GM23248 (cell line): ENCODE data around the gene PGAP6. TPM values are rescaled to one million over a fixed set of nuclear protein-coding genes. Genes with fewer than 3 reads are reported as not detected.
A peak's percentile ranks its signal among the peaks of the same experiment; 100 is the strongest.

Experiments
- DNase-seq: peaks from one replicate; pipeline ENCODE4 v3.0.0-alpha.2; 2015
- H2AFZ ChIP-seq: fragments of 200-600 bp; sonication (generic); 2 replicates; pipeline ENCODE4 v1.6.1; 2016; ENCODE audit warnings: antibody characterized with exemption
- H3F3A ChIP-seq: fragments of 200-600 bp; sonication (generic); 2 replicates; pipeline ENCODE4 v1.6.1; 2016; ENCODE audit warnings: mild to moderate bottlenecking, antibody characterized with exemption, mixed run types; ENCODE audit not compliant: insufficient read depth
- H3K27ac ChIP-seq: fragments of 200-600 bp; sonication (generic); 2 replicates; pipeline ENCODE4 v1.5.1; 2016; ENCODE audit warnings: mild to moderate bottlenecking
- H3K27me3 ChIP-seq: fragments of 200-600 bp; sonication (generic); replicated peaks from 2 replicates; pipeline ENCODE4 v1.6.1; 2016; ENCODE audit warnings: mild to moderate bottlenecking; ENCODE audit not compliant: insufficient read depth
- H3K36me3 ChIP-seq: fragments of 200-600 bp; sonication (generic); 2 replicates; pipeline ENCODE4 v1.6.1; 2016; ENCODE audit warnings: low read depth, mild to moderate bottlenecking
- H3K4me1 ChIP-seq: fragments of 200-600 bp; sonication (generic); 2 replicates; pipeline ENCODE4 v1.6.1; 2016; ENCODE audit warnings: mild to moderate bottlenecking; ENCODE audit not compliant: insufficient read depth
- H3K4me2 ChIP-seq: fragments of 200-600 bp; sonication (generic); one replicate; pipeline ENCODE4 v1.6.1; 2016; ENCODE audit warnings: mild to moderate bottlenecking; ENCODE audit not compliant: unreplicated experiment
- H3K4me3 ChIP-seq: fragments of 200-600 bp; sonication (generic); 2 replicates; pipeline ENCODE4 v1.5.1; 2016; ENCODE audit warnings: mild to moderate bottlenecking
- H3K79me2 ChIP-seq: fragments of 200-600 bp; sonication (generic); 2 replicates; pipeline ENCODE4 v1.6.1; 2016; ENCODE audit warnings: mild to moderate bottlenecking; ENCODE audit not compliant: insufficient read depth
- H3K9ac ChIP-seq: fragments of 200-600 bp; sonication (generic); 2 replicates; pipeline ENCODE4 v1.6.1; 2016; ENCODE audit warnings: mild to moderate bottlenecking
- H3K9me2 ChIP-seq: fragments of 200-600 bp; sonication (generic); 2 replicates; pipeline ENCODE4 v1.6.1; 2016; ENCODE audit warnings: mixed run types, mild to moderate bottlenecking, moderate library complexity; ENCODE audit not compliant: insufficient read depth
- H3K9me3 ChIP-seq: fragments of 200-600 bp; sonication (generic); one replicate; pipeline ENCODE4 v1.6.1; 2017; ENCODE audit warnings: low read depth
- H4K20me1 ChIP-seq: fragments of 200-600 bp; sonication (generic); 2 replicates; pipeline ENCODE4 v1.6.0; 2016; ENCODE audit not compliant: insufficient read depth
- EZH2 ChIP-seq: fragments of 200-600 bp; sonication (generic); IDR thresholded peaks from 2 replicates; pipeline ENCODE4 v1.6.1; 2018; ENCODE audit warnings: antibody characterized with exemption, mild to moderate bottlenecking; ENCODE audit not compliant: insufficient read depth, poor library complexity, severe bottlenecking
- EZH2phosphoT487 ChIP-seq: fragments of 200-600 bp; sonication (generic); IDR thresholded peaks from 2 replicates; pipeline ENCODE4 v1.6.1; 2018; ENCODE audit warnings: antibody characterized with exemption, moderate library complexity, mild to moderate bottlenecking, low read depth; ENCODE audit not compliant: insufficient read depth
- WGBS, 2 experiments: methylation state at CpG; one replicate each; pipeline ENCODE4 v1.1.6; 2015 to 2017; ENCODE audit warnings: low lambda C conversion rate in 2 of 2, low coverage in 1 of 2; ENCODE audit errors: missing lambda C conversion rate in 2 of 2; 5-methylcytosine and 5-hydroxymethylcytosine counted together
- in situ Hi-C: fragments of 300-500 bp; cut with MboI; formaldehyde crosslinking; loops from 2 replicates; pipeline ENCODE4 v1.15.0; 2020
- polyA plus RNA-seq: library from polyadenylated mRNA; unstranded; fragments of >200 nt; fragmentation: Nextera tagmentation; extraction: Ambion mirVana; gene quantifications from 2 replicates; pipeline ENCODE4 v1.2.1, GENCODE V29; 2016
- total RNA-seq: library from RNA; depleted of rRNA; stranded (reverse); fragments of >200 nt; shearing (Covaris generic); gene quantifications from 2 replicates; pipeline ENCODE4 v1.2.3, GENCODE V29; 2014

PGAP6 gene
- total and polyA plus RNA-seq, 2 experiments from 2014 or later = 16.4 to 78.4 TPM

DNA sequence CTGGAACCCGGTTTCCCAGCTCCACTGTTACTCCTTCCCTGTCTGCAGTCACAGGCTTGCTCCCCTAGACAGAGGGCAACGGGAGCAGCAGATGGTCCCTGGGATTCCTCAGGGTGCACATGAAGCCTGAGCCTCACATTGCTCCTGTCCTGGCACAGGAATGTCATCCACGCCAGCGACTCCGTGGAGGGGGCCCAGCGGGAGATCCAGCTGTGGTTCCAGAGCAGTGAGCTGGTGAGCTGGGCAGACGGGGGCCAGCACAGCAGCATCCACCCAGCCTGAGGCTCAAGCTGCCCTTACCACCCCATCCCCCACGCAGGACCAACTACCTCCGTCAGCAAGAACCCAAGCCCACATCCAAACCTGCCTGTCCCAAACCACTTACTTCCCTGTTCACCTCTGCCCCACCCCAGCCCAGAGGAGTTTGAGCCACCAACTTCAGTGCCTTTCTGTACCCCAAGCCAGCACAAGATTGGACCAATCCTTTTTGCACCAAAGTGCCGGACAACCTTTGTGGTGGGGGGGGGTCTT lies 18.3 kb upstream of the PGAP6 start:
- TF ChIP-seq EZH2 (no peak), EZH2phosphoT487 (no peak)
- Histone ChIP-seq H3K27ac (peak overlapping the region; percentile 68), H4K20me1 (no peaks in the 10 kb centered on the region), H3K4me2 (peak overlapping the region; percentile 90), H3F3A (peaks cover 14% of the 10 kb centered on the region), H3K4me1 (peaks cover 9% of the 10 kb centered on the region; the same call in 1 of the 2 replicates), H2AFZ (peak overlapping the region; percentile 69; the same call in 1 of the 2 replicates), H3K36me3 (no peaks in the 10 kb centered on the region), H3K9me3 (no peaks in the 10 kb centered on the region), H3K4me3 (peak overlapping the region; percentile 84), H3K79me2 (peaks cover 30% of the 10 kb centered on the region), H3K9ac (peak overlapping the region; percentile 91), H3K9me2 (no peaks in the 10 kb centered on the region), H3K27me3 (no peaks in the 10 kb centered on the region)
- DNase-seq = no peak
- in situ Hi-C loops = no loop called here
- WGBS, 2 experiments = 86% methylated on average over 10 of the region's 10 CpGs

DNA sequence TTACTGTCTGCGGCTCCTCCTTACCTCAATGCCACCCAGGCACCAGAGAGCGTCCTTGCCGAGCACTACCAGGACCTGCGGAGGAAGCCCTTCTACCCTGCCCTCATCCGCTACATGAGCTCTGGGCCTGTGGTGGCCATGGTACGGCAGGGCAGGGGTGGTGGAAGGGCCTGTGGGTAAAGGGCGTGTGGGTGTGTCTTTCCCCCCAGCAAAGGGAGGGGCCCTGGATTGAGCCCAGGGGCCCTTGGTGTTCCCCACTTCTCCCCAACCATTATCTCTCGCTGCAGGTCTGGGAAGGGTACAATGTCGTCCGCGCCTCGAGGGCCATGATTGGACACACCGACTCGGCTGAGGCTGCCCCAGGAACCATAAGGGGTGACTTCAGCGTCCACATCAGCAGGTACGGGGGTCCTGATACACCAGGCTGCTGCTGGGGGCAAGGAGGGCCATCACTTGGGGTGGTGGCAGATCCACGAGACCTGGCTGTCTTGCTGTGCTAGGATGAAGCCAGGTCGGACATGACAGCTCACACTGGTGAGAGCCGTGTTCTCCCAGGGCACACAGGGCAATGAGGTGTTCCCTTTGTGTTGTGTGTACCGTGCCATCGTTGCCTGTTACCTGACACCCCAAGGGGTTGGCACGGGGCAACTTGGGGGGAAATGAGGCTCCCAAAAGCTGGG lies 17.7 kb upstream of the PGAP6 start:
- H3K79me2 ChIP-seq = peaks cover 30% of the 10 kb centered on the region
- H3K9ac ChIP-seq = no peak overlapping the region
- no peak overlapping the region for H3K27ac ChIP-seq
- no peaks in the 10 kb centered on the region for H3K9me3 ChIP-seq
- in situ Hi-C loops = no loop called here
- DNase-seq = no peak
- H3K9me2 ChIP-seq = no peaks in the 10 kb centered on the region
- no peak overlapping the region for H2AFZ ChIP-seq
- H3K36me3 ChIP-seq = no peaks in the 10 kb centered on the region
- no peak overlapping the region for H3K4me3 ChIP-seq
- H4K20me1 ChIP-seq = no peaks in the 10 kb centered on the region
- H3F3A ChIP-seq = peaks cover 14% of the 10 kb centered on the region
- no peaks in the 10 kb centered on the region for H3K27me3 ChIP-seq
- TF ChIP-seq EZH2 = no peak
- no peak for TF ChIP-seq EZH2phosphoT487
- 96 to 98% methylated on average over 21 to 22 of the region's 22 CpGs for WGBS, 2 experiments
- no peak overlapping the region for H3K4me2 ChIP-seq
- H3K4me1 ChIP-seq = peaks cover 9% of the 10 kb centered on the region; the same call in 1 of the 2 replicates

DNA sequence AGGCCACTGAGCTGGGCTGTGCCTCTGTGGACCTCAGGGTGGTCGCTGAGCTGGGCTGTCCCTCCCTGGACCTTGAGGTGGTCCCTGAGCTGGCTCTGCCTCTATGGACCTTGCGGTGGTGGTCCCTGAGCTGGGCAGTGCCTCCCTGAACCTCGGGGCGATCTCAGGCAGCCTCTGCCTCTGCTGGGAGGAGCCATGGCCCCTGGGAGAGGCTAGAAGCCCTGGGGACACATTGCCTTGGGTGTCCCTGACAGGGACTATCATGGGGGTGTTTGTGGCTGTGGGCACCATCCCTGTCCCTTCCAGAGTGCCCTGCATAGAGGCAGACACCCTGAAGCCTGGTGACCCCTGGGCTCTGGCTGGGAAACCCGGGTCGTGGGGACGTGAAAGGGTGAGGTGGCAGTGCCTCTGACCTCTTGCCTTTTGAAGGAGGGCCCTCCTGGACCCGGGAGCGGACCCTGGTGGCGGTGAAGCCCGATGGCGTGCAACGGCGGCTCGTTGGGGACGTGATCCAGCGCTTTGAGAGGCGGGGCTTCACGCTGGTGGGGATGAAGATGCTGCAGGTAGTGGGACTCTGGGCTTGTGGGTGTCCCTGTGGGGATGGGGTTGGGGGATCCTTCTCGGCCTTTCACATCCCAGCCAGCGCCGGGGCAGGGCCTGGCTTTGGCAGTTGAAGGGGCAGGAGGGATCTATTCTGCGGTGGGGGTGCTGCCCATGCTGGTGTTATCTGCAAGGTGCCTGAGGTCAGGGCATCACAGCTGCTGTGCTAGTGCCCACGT lies 17.0 kb upstream of the PGAP6 start:
- Histone ChIP-seq H4K20me1 (no peaks in the 10 kb centered on the region), H3K4me1 (peaks cover 9% of the 10 kb centered on the region; the same call in 1 of the 2 replicates), H3K9me2 (no peaks in the 10 kb centered on the region), H3K36me3 (no peaks in the 10 kb centered on the region), H3K79me2 (peaks cover 30% of the 10 kb centered on the region), H3K4me2 (no peak overlapping the region), H3K27me3 (no peaks in the 10 kb centered on the region), H3K27ac (peak overlapping the region; percentile 65; the same call in 1 of the 2 replicates), H3K4me3 (no peak overlapping the region), H3F3A (peaks cover 14% of the 10 kb centered on the region), H3K9ac (no peak overlapping the region), H3K9me3 (no peaks in the 10 kb centered on the region), H2AFZ (no peak overlapping the region)
- in situ Hi-C loops = no loop called here
- DNase-seq = no peak
- no peak for TF ChIP-seq EZH2
- no peak for TF ChIP-seq EZH2phosphoT487
- 89 to 91% methylated on average over 10 to 24 of the region's 24 CpGs for WGBS, 2 experiments

DNA sequence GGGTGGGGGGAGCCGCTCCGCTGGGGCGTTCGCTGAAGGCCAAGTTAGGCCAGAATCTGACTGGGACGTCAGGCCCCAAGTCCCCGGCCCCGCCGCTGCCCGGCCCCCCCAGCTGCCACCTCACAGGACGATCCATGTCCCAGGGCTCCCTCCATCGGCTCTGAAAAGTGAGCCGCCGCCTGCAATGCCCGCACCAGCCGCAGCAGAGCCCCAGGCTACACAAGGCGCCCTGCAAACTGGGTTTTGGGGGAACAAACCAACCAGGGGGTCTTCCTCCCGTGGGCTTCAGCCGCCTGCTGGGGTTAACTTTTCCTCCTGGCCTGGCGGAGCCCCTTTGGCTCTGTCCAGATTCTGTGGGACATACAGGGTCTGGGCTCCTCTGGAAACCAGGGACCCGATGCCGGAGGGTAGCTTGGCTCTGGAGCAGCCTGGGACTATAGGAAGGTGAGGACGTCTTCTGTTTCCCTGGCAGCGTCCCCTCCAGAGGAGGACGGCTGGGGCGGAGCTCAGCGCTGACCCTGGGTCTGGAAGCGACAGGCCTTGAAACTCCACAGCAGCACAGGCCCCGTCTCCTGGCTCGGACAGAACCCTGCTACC lies 16.1 kb upstream of the PGAP6 start:
- no peak overlapping the region for H2AFZ ChIP-seq
- H3K27me3 ChIP-seq = no peaks in the 10 kb centered on the region
- H3K4me2 ChIP-seq = peak overlapping the region; percentile 90
- 17 to 30% methylated on average over 18 to 29 of the region's 29 CpGs for WGBS, 2 experiments
- H3K27ac ChIP-seq = peak overlapping the region; percentile 65
- TF ChIP-seq EZH2 = no peak
- TF ChIP-seq EZH2phosphoT487 = no peak
- peaks cover 26% of the 10 kb centered on the region for H3K79me2 ChIP-seq
- H3K4me1 ChIP-seq = peaks cover 9% of the 10 kb centered on the region; the same call in 1 of the 2 replicates
- peak overlapping the region; percentile 64 for H3K4me3 ChIP-seq
- no peaks in the 10 kb centered on the region for H3K9me2 ChIP-seq
- peak; percentile 92 for DNase-seq
- peak overlapping the region; percentile 75 for H3K9ac ChIP-seq
- H4K20me1 ChIP-seq = no peaks in the 10 kb centered on the region
- no peaks in the 10 kb centered on the region for H3K36me3 ChIP-seq
- H3K9me3 ChIP-seq = no peaks in the 10 kb centered on the region
- peaks cover 14% of the 10 kb centered on the region for H3F3A ChIP-seq
- in situ Hi-C loops = no loop called here
